H1 (cell line): Measurements from ENCODE around the gene C19orf12. TPM values are rescaled to one million over a fixed set of nuclear protein-coding genes. Genes with fewer than 3 reads are reported as not detected.

ENCODE experiments used
- CTCF ChIA-PET: fragments of 300-600 bp; sonication (Branson Sonifier 250); formaldehyde crosslinking; loops from one replicate; lab custom pipeline; 2021; ENCODE audit not compliant: partially characterized antibody; lab: Charles Lee
- POLR2A ChIA-PET: fragments of 300-600 bp; sonication (Branson Sonifier 250); formaldehyde crosslinking; loops from one replicate; lab custom pipeline; 2021; ENCODE audit warnings: inconsistent platforms; ENCODE audit not compliant: partially characterized antibody; lab: Charles Lee
- DNase-seq, 2 experiments: peaks; one replicate each; pipeline versions ENCODE4 v3.0.0 to v3.0.0-alpha.2; 2010 to 2022; ENCODE audit warnings: low spot score in 2 of 2, low read depth in 1 of 2, mixed read lengths in 1 of 2
- FAIRE-seq: peaks from 2 replicates; lab custom pipeline; 2011; peaks lifted over from hg19 to GRCh38; lab: Jason Lieb, UNC
- H2AFZ ChIP-seq: 2 replicates; pipeline ENCODE4 v1.8.1; 2012; ENCODE audit warnings: low read length, inconsistent platforms
- H2AK5ac ChIP-seq: 2 replicates; pipeline ENCODE4 v1.6.1; 2013; ENCODE audit warnings: low read depth, low read length
- H2BK120ac ChIP-seq: replicated peaks from 2 replicates; pipeline ENCODE3; 2013; ENCODE audit warnings: low read depth, low read length, inconsistent platforms
- H2BK12ac ChIP-seq: 2 replicates; pipeline ENCODE4 v1.6.1; 2013; ENCODE audit warnings: low read depth, low read length
- H2BK15ac ChIP-seq: 2 replicates; pipeline ENCODE4 v1.6.1; 2013; ENCODE audit warnings: low read length
- H2BK20ac ChIP-seq: 2 replicates; pipeline ENCODE4 v1.6.1; 2013; ENCODE audit warnings: low read length
- H2BK5ac ChIP-seq: 2 replicates; pipeline ENCODE4 v1.6.1; 2013; ENCODE audit warnings: low read depth, low read length
- H3K14ac ChIP-seq: 2 replicates; pipeline ENCODE4 v1.6.1; 2013; ENCODE audit warnings: inconsistent platforms; ENCODE audit not compliant: insufficient read length
- H3K18ac ChIP-seq: 2 replicates; pipeline ENCODE4 v1.6.1; 2013; ENCODE audit warnings: low read length; ENCODE audit errors: extremely low read depth
- H3K23ac ChIP-seq: 2 replicates; pipeline ENCODE4 v1.6.1; 2013; ENCODE audit warnings: inconsistent platforms; ENCODE audit not compliant: insufficient read length
- H3K23me2 ChIP-seq: 2 replicates; pipeline ENCODE4 v1.6.1; 2013; ENCODE audit warnings: low read depth, low read length
- H3K27ac ChIP-seq: 2 replicates; pipeline ENCODE4 v1.6.1; 2011; ENCODE audit warnings: low read depth, low read length, inconsistent platforms
- H3K27me3 ChIP-seq, 4 experiments: replicated peaks in 1 of 4; 1 replicate in 1 of 4; 2 replicates in 3 of 4; pipeline versions ENCODE4 v1.6.1 to v1.8.1; 2011 to 2013; ENCODE audit warnings: low read length in 3 of 4, mild to moderate bottlenecking in 3 of 4, inconsistent platforms in 2 of 4, mixed read lengths in 2 of 4, moderate library complexity in 1 of 4; ENCODE audit not compliant: control insufficient read depth in 3 of 4, insufficient read depth in 3 of 4; ENCODE audit errors: extremely low read depth in 1 of 4
- H3K36me3 ChIP-seq, 4 experiments: 2 replicates each; pipeline versions ENCODE4 v1.6.1 to v1.8.1; 2011 to 2013; ENCODE audit warnings: mild to moderate bottlenecking in 4 of 4, low read length in 3 of 4, moderate library complexity in 2 of 4, control low read depth in 1 of 4, inconsistent platforms in 1 of 4; ENCODE audit not compliant: insufficient read depth in 4 of 4, control insufficient read depth in 2 of 4
- H3K4ac ChIP-seq: replicated peaks from 2 replicates; pipeline ENCODE3; 2013; ENCODE audit warnings: low read length, low read depth, mixed read lengths, inconsistent platforms; ENCODE audit not compliant: insufficient read length
- H3K4me1 ChIP-seq, 4 experiments: replicated peaks in 1 of 4; 1 replicate in 1 of 4; 2 replicates in 3 of 4; pipeline versions ENCODE4 v1.6.1 to v1.8.1; 2011 to 2013; ENCODE audit warnings: low read length in 3 of 4, inconsistent platforms in 2 of 4, mixed read lengths in 1 of 4; ENCODE audit not compliant: insufficient read depth in 4 of 4, control insufficient read depth in 3 of 4
- H3K4me2 ChIP-seq, 2 experiments: 2 replicates each; pipeline versions ENCODE4 v1.6.1 to v1.8.1; 2011 to 2013; ENCODE audit warnings: low read depth in 2 of 2, low read length in 2 of 2, control low read depth in 1 of 2, inconsistent platforms in 1 of 2, mild to moderate bottlenecking in 1 of 2; ENCODE audit not compliant: insufficient read depth in 1 of 2
- H3K4me3 ChIP-seq, 4 experiments: fragments of 200-600, 300-600 bp in 1 of 4; sonication (generic), shearing (Covaris generic), sonication (Bioruptor Twin) in 1 of 4; 2 replicates each; pipeline versions ENCODE4 v1.5.1 to v1.8.1; 2011 to 2016; ENCODE audit warnings: low read length in 4 of 4, low read depth in 3 of 4, control low read depth in 2 of 4, inconsistent platforms in 2 of 4, mild to moderate bottlenecking in 2 of 4, mixed read lengths in 1 of 4, moderate library complexity in 1 of 4; ENCODE audit not compliant: insufficient read depth in 2 of 4; ENCODE audit errors: extremely low read depth in 1 of 4
- H3K56ac ChIP-seq: replicated peaks from 2 replicates; pipeline ENCODE3; 2013; ENCODE audit warnings: low read depth, mild to moderate bottlenecking, mixed read lengths, low read length, inconsistent platforms; ENCODE audit not compliant: insufficient read length
- H3K79me1 ChIP-seq: 2 replicates; pipeline ENCODE4 v1.6.1; 2013; ENCODE audit warnings: low read depth, low read length, control low read depth
- H3K79me2 ChIP-seq, 2 experiments: 2 replicates each; pipeline versions ENCODE4 v1.6.1 to v1.8.1; 2012 to 2013; ENCODE audit warnings: low read length in 2 of 2, mild to moderate bottlenecking in 2 of 2, inconsistent platforms in 1 of 2; ENCODE audit not compliant: insufficient read depth in 2 of 2, control insufficient read depth in 1 of 2
- H3K9ac ChIP-seq, 4 experiments: replicated peaks in 1 of 4; 1 replicate in 1 of 4; 2 replicates in 3 of 4; pipeline versions ENCODE4 v1.6.1 to v1.8.1; 2011 to 2013; ENCODE audit warnings: low read depth in 3 of 4, low read length in 3 of 4, control low read depth in 2 of 4, mild to moderate bottlenecking in 2 of 4, moderate library complexity in 2 of 4, inconsistent platforms in 1 of 4; ENCODE audit errors: extremely low read depth in 1 of 4
- H3K9me3 ChIP-seq, 2 experiments: 2 replicates each; pipeline versions ENCODE4 v1.6.1 to v1.8.1; 2012 to 2013; ENCODE audit warnings: mild to moderate bottlenecking in 2 of 2, moderate library complexity in 2 of 2, control low read depth in 1 of 2, inconsistent platforms in 1 of 2, low read depth in 1 of 2, low read length in 1 of 2, mixed read lengths in 1 of 2; ENCODE audit not compliant: insufficient read depth in 2 of 2
- H4K20me1 ChIP-seq, 2 experiments: replicated peaks in 1 of 2; 2 replicates each; pipeline versions ENCODE3 to v1.8.1; 2011 to 2013; ENCODE audit warnings: inconsistent platforms in 2 of 2, low read length in 2 of 2, mild to moderate bottlenecking in 1 of 2; ENCODE audit not compliant: insufficient read depth in 2 of 2, control insufficient read depth in 1 of 2
- H4K5ac ChIP-seq: 2 replicates; pipeline ENCODE4 v1.6.1; 2013; ENCODE audit warnings: low read length, low read depth, mixed read lengths, inconsistent platforms; ENCODE audit not compliant: insufficient read length
- H4K8ac ChIP-seq: 2 replicates; pipeline ENCODE4 v1.8.0; 2013; ENCODE audit warnings: mild to moderate bottlenecking, moderate library complexity, low read length, inconsistent platforms; ENCODE audit not compliant: insufficient read depth; ENCODE audit errors: extremely low read depth
- H4K91ac ChIP-seq: replicated peaks from 2 replicates; pipeline ENCODE3; 2013; ENCODE audit warnings: low read length, mixed read lengths, inconsistent platforms; ENCODE audit not compliant: insufficient read length
- BRCA1 ChIP-seq: IDR thresholded peaks from 2 replicates; pipeline ENCODE4 v1.6.1; 2012; ENCODE audit warnings: low read depth, low read length, improper control_type of control experiment
- CBX5 ChIP-seq: fragments of 300-800, 300-1000 bp; sonication (generic); IDR thresholded peaks from 2 replicates; pipeline ENCODE4 v1.7.1; 2016; ENCODE audit warnings: antibody characterized with exemption, low read length, low read depth
- E2F6 ChIP-seq: IDR thresholded peaks from 2 replicates; pipeline ENCODE4 v1.6.1; 2012; ENCODE audit warnings: inconsistent platforms
- FOSL1 ChIP-seq: IDR thresholded peaks from 2 replicates; pipeline ENCODE4 v1.6.1; 2011; ENCODE audit warnings: mild to moderate bottlenecking, low read depth, low read length, moderate library complexity; ENCODE audit not compliant: insufficient read depth
- GABPA ChIP-seq: IDR thresholded peaks from 2 replicates; pipeline ENCODE4 v1.6.1; 2011; ENCODE audit warnings: mild to moderate bottlenecking, low read length, moderate library complexity, borderline replicate concordance; ENCODE audit not compliant: insufficient read depth
- POLR2AphosphoS5 ChIP-seq: IDR thresholded peaks from 2 replicates; pipeline ENCODE4 v1.6.1; 2011; ENCODE audit warnings: low read depth, low read length
- SIX5 ChIP-seq: IDR thresholded peaks from 2 replicates; pipeline ENCODE4 v1.6.1; 2011; ENCODE audit warnings: mild to moderate bottlenecking, low read depth, low read length
- TAF1 ChIP-seq: IDR thresholded peaks from 2 replicates; pipeline ENCODE4 v1.6.1; 2011; ENCODE audit warnings: mild to moderate bottlenecking, low read depth, low read length
- TBP ChIP-seq: IDR thresholded peaks from 2 replicates; pipeline ENCODE4 v1.6.1; 2011; ENCODE audit warnings: low read depth, low read length, improper control_type of control experiment
- TEAD4 ChIP-seq: IDR thresholded peaks from 2 replicates; pipeline ENCODE4 v1.6.1; 2012; ENCODE audit warnings: low read depth, low read length, inconsistent platforms, mixed read lengths
- USF2 ChIP-seq: IDR thresholded peaks from 2 replicates; pipeline ENCODE4 v1.6.1; 2011; ENCODE audit warnings: low read length, improper control_type of control experiment
- YY1 ChIP-seq: IDR thresholded peaks from 2 replicates; pipeline ENCODE4 v1.6.1; 2011; ENCODE audit warnings: low read depth, mild to moderate bottlenecking, low read length
- ZNF274 ChIP-seq: IDR thresholded peaks from 2 replicates; pipeline ENCODE4 v1.7.0; 2012; ENCODE audit warnings: low read length, borderline replicate concordance; ENCODE audit errors: extremely low read depth
- WGBS, 2 experiments: shearing (Covaris generic) in 1 of 2; methylation state at CpG; one replicate each; pipeline versions ENCODE4 v1.1.6 to v1.1.7; 2013 to 2015; ENCODE audit warnings: low lambda C conversion rate in 2 of 2, mixed read lengths in 2 of 2, inconsistent platforms in 1 of 2, low coverage in 1 of 2, missing lambda C conversion rate in 1 of 2; ENCODE audit not compliant: insufficient replicate concordance in 2 of 2, insufficient coverage in 1 of 2, insufficient read length in 1 of 2; ENCODE audit errors: extremely low coverage in 1 of 2, missing lambda C conversion rate in 1 of 2; 5-methylcytosine and 5-hydroxymethylcytosine counted together
- polyA plus RNA-seq, 7 experiments: library from polyadenylated mRNA; depleted of rRNA in 3 of 7; stranded (reverse) in 5 of 7; unstranded in 2 of 7; fragments of >200 nt in 5 of 7; fragments of 200-250 nt in 2 of 7; gene quantifications; 1 replicate in 5 of 7; 2 replicates in 1 of 7; 4 replicates in 1 of 7; pipeline versions ENCODE4 v1.2.1 to v1.2.3, GENCODE V29; 2011 to 2013; ENCODE audit warnings: missing spikeins in 2 of 7, mixed read lengths in 2 of 7
- total RNA-seq: library from RNA; stranded (reverse); fragmentation: NEBNext Ultra II Directional; extraction: Animal tissue kit (Norgen Biotek cat#: 25700); gene quantifications from 2 replicates; pipeline ENCODE4 v1.2.1, GENCODE V29; 2021

The C19orf12 gene
- total and polyA plus RNA-seq, 2 of the 8 experiments (the other 6 are each of a cell fraction or from before 2014, with no cell fraction given): 10.7 to 11.9 TPM

- H3K23ac ChIP-seq: no peak overlapping the region
- 93% methylated on average over 8 of the region's 8 CpGs; no CpG with 5 or more reads in 1 of the 2 experiments for WGBS, 2 experiments
- H3K79me2 ChIP-seq: peaks cover 0 to 10% of the 10 kb centered on the region in 2 experiments; a peak in 1 of 4 replicates
- no peak overlapping the region for H2BK120ac ChIP-seq
- H3K18ac ChIP-seq: no peak overlapping the region
- H3K23me2 ChIP-seq: no peaks in the 10 kb centered on the region
- H2AFZ ChIP-seq: no peak overlapping the region
- H3K79me1 ChIP-seq: peaks cover 8% of the 10 kb centered on the region; the same call in 1 of the 2 replicates
- H4K91ac ChIP-seq: no peak overlapping the region
- peaks cover 3 to 10% of the 10 kb centered on the region in 2 experiments for H4K20me1 ChIP-seq
- H3K4me3 ChIP-seq: no peak overlapping the region
- CTCF ChIA-PET: interaction anchor here (1.1 to 7.8 kb wide), 4 partner anchors 10 to 80 kb away, joined by 3 to 46 read pairs (median 4); no protein-coding TSS in a partner anchor
- H2AK5ac ChIP-seq: no peak overlapping the region
- H3K9ac ChIP-seq: no peak overlapping the region
- no peak overlapping the region for H3K4me2 ChIP-seq
- no peak overlapping the region for H2BK5ac ChIP-seq
- H2BK15ac ChIP-seq: no peak overlapping the region
- H3K36me3 ChIP-seq: peaks cover 0 to 16% (median 3%) of the 10 kb centered on the region in 4 experiments; a peak in 5 of 8 replicates
- H3K27ac ChIP-seq: no peak overlapping the region
- H3K4me1 ChIP-seq: no peaks in the 10 kb centered on the region; a peak in 1 of 7 replicates
- no peak overlapping the region for H2BK12ac ChIP-seq
- H3K27me3 ChIP-seq: no peaks in the 10 kb centered on the region
- H3K14ac ChIP-seq: no peak overlapping the region
- no peak overlapping the region for H3K56ac ChIP-seq
- no peak overlapping the region for H4K5ac ChIP-seq
- POLR2A ChIA-PET: interaction anchor here (2.3 to 2.7 kb wide), 2 partner anchors 9 to 71 kb away, joined by 9 to 13 read pairs; partner anchors contain the start of gene POP4
- no peak overlapping the region for H3K4ac ChIP-seq
- no peak overlapping the region for H4K8ac ChIP-seq
- no peak overlapping the region for H2BK20ac ChIP-seq
- FAIRE-seq (no peak), DNase-seq (no peak)
- H3K9me3 ChIP-seq: no peaks in the 10 kb centered on the region
- TF ChIP-seq SIX5: no peak
- no peak for TF ChIP-seq USF2
- TF ChIP-seq YY1: no peak
- no peak for TF ChIP-seq BRCA1
- no peak for TF ChIP-seq E2F6
- no peak for TF ChIP-seq TAF1
- TF ChIP-seq FOSL1: no peak
- no peak for TF ChIP-seq TBP
- TF ChIP-seq GABPA: no peak
- TF ChIP-seq POLR2AphosphoS5: no peak
- no peak for TF ChIP-seq TEAD4
- no peak for TF ChIP-seq CBX5
- no peak for TF ChIP-seq ZNF274
Measured at GRCh38 chr19:29676586-29676985, 38.5 kb downstream of the C19orf12 start.
